Measurements from ENCODE around the gene OPN3.

The OPN3 gene

DNA sequence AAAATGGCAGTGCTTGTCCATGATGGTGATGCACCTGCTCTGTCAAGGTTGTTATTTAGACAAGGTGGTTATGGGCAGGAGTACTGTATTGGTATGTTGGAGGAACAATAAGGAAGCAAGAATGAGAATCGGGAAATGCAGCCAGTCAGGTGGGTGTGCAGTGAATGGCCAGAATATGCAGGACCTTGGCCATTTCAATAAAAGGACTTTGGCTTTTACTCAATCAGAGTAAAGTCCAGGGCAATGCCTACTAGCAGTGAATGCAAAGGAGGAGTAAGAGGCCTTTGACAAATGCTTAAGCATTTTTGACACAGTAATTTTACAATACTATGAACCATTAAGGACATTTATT, 2.4 kb upstream of the OPN3 start:
- H3K9me3 ChIP-seq (ENCODE audit: control insufficient read depth, low read length), result no peaks in the 10 kb centered on the region
- H4K8ac ChIP-seq (ENCODE audit: low read length), result no peak overlapping the region
- peaks cover 2% of the 10 kb centered on the region for H3K4me1 ChIP-seq (ENCODE audit: control insufficient read depth, insufficient read depth, low read depth, low read length)
- H3K4ac ChIP-seq (ENCODE audit: low read depth in 1 of 2, low read length in 2 of 2), result no peak overlapping the region
- H3K27ac ChIP-seq (ENCODE audit: low read length, poor library complexity, severe bottlenecking), result no peak overlapping the region
- H2BK15ac ChIP-seq (ENCODE audit: low read depth, poor library complexity, severe bottlenecking), result no peak overlapping the region
- no peak overlapping the region for H3K4me2 ChIP-seq (ENCODE audit: low read length, poor library complexity, severe bottlenecking)
- H3K27me3 ChIP-seq (ENCODE audit: control insufficient read depth in 1 of 2, insufficient read depth in 1 of 2, low read length in 2 of 2), result no peaks in the 10 kb centered on the region
- no peak overlapping the region for H3K4me3 ChIP-seq (ENCODE audit: insufficient read depth in 1 of 2, low read depth in 1 of 2, low read length in 2 of 2)
- no peak overlapping the region for H3K23ac ChIP-seq (ENCODE audit: low read length in 2 of 2)
- H3K9ac ChIP-seq (ENCODE audit: low read length), result no peak overlapping the region
- no peak overlapping the region for H3K18ac ChIP-seq (ENCODE audit: low read depth in 1 of 2, low read length in 2 of 2)
- no peak for DNase-seq
- H2AFZ ChIP-seq (ENCODE audit: low read depth, low read length), result no peak overlapping the region
- H4K91ac ChIP-seq (ENCODE audit: low read length), result no peak overlapping the region
- WGBS, result 95% methylated on average over 1 of the region's 1 CpG
- no peak overlapping the region for H2AK5ac ChIP-seq (ENCODE audit: low read length, severe bottlenecking)
- H3K79me1 ChIP-seq (replicated peaks; ENCODE audit: low read length, poor library complexity, severe bottlenecking), result no peaks in the 10 kb centered on the region
- no peaks in the 10 kb centered on the region for H3K36me3 ChIP-seq (ENCODE audit: control insufficient read depth in 1 of 2, insufficient read depth in 2 of 2, low read depth in 1 of 2, low read length in 2 of 2)
- no peak overlapping the region for H3K14ac ChIP-seq (ENCODE audit: low read length in 2 of 2)
- H2BK120ac ChIP-seq (ENCODE audit: low read depth, low read length), result no peak overlapping the region
- H2BK5ac ChIP-seq (ENCODE audit: low read depth, low read length, poor library complexity, severe bottlenecking), result no peak overlapping the region
- H2BK12ac ChIP-seq (ENCODE audit: low read length in 2 of 2), result no peak overlapping the region

DNA sequence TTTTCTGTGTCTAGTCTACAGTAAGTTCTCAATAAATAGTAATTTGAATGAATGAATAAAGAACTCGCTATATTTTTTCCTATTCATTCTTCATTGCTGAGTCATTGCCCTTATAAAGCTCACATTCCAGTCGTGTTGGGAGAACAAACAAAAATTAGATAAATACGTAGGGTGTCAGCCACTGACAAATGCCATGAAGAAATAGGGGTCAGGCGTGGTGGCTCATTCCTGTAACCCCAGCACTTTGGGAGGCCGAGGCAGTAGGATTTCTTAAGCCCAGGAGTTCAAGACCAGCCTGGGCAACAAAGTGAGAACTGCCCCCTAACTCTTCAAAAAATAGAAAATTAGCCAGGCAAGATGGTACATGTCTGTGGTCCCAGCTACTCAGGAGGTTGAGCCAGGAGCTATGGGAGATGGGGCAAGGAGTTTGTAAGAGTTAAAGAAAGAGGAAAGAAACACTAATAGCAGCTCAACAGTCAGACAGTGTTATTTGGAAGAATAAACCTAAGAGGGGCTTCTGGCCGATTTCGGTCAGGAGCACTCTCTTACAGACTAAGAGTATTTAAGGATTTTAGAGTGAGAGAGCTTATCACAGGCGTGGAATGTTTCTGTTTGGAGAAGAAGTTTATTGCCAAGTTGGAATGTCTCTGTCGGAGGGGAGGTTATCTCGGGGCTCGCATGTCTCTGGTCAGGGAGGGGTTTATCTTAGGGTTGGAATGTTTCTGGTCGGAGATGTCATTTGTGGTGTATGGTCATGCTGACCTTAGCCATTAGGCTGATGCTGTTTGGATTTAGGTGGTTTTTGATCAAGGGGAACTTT, 1.8 kb upstream of the OPN3 start:
- Histone ChIP-seq H2BK5ac (ENCODE audit: low read depth, low read length, poor library complexity, severe bottlenecking) (no peak overlapping the region), H3K4me3 (ENCODE audit: insufficient read depth in 1 of 2, low read depth in 1 of 2, low read length in 2 of 2) (no peak overlapping the region), H3K4me2 (ENCODE audit: low read length, poor library complexity, severe bottlenecking) (no peak overlapping the region), H3K36me3 (ENCODE audit: control insufficient read depth in 1 of 2, insufficient read depth in 2 of 2, low read depth in 1 of 2, low read length in 2 of 2) (no peaks in the 10 kb centered on the region), H3K9ac (ENCODE audit: low read length) (no peak overlapping the region), H2BK12ac (ENCODE audit: low read length in 2 of 2) (no peak overlapping the region), H3K9me3 (ENCODE audit: control insufficient read depth, low read length) (no peaks in the 10 kb centered on the region), H3K23ac (ENCODE audit: low read length in 2 of 2) (no peak overlapping the region), H4K8ac (ENCODE audit: low read length) (no peak overlapping the region), H3K4ac (ENCODE audit: low read depth in 1 of 2, low read length in 2 of 2) (peak overlapping the region in 1 of 2 experiments; percentile 6), H3K79me1 (replicated peaks; ENCODE audit: low read length, poor library complexity, severe bottlenecking) (no peaks in the 10 kb centered on the region), H2AK5ac (ENCODE audit: low read length, severe bottlenecking) (peak overlapping the region; percentile 38), H3K27ac (ENCODE audit: low read length, poor library complexity, severe bottlenecking) (peak overlapping the region; percentile 83), H2AFZ (ENCODE audit: low read depth, low read length) (no peak overlapping the region), H2BK15ac (ENCODE audit: low read depth, poor library complexity, severe bottlenecking) (no peak overlapping the region), H3K27me3 (ENCODE audit: control insufficient read depth in 1 of 2, insufficient read depth in 1 of 2, low read length in 2 of 2) (no peaks in the 10 kb centered on the region), H4K91ac (ENCODE audit: low read length) (no peak overlapping the region), H3K18ac (ENCODE audit: low read depth in 1 of 2, low read length in 2 of 2) (no peak overlapping the region), H2BK120ac (ENCODE audit: low read depth, low read length) (no peak overlapping the region), H3K14ac (ENCODE audit: low read length in 2 of 2) (no peak overlapping the region), H3K4me1 (ENCODE audit: control insufficient read depth, insufficient read depth, low read depth, low read length) (peaks cover 2% of the 10 kb centered on the region)
- WGBS, result 43% methylated on average over 11 of the region's 12 CpGs
- peak; percentile 82 for DNase-seq

DNA sequence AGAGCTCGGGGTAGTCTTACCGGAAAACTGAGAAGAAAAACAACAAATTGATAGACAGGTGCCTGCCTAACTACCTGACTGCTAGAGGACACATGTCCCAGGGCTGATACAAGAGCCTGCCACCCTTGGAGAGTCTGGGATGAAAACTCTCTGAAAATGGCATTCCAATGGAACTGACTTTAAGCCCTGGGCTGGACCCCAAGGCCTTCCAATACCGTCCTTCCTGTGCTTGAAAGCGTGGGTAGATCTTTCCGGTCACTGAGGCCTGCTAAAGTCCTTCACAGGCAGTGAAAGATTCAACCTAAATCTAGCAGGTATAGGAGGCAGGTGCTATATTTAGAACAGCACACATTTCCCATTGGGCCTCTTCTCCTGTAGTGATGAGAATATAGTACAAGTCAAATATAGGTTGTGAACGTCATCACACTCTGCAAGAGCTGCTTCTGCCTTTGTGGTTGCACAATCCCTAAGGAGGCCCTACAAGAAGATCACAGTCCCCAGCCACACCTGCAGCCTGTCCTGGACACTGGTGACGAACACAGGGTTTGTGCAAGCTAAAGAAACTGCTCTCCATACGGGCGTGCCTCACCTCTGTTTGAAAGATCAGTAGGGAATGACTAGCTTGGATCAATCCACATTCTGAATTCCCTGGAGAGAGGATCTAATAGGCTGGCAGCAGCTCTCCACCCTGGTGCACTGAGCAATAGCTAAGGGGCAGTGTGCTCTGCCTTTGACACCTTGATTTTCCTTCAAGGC, 876 bp upstream of the OPN3 start:
- no peak overlapping the region for H3K14ac ChIP-seq (ENCODE audit: low read length in 2 of 2)

DNA sequence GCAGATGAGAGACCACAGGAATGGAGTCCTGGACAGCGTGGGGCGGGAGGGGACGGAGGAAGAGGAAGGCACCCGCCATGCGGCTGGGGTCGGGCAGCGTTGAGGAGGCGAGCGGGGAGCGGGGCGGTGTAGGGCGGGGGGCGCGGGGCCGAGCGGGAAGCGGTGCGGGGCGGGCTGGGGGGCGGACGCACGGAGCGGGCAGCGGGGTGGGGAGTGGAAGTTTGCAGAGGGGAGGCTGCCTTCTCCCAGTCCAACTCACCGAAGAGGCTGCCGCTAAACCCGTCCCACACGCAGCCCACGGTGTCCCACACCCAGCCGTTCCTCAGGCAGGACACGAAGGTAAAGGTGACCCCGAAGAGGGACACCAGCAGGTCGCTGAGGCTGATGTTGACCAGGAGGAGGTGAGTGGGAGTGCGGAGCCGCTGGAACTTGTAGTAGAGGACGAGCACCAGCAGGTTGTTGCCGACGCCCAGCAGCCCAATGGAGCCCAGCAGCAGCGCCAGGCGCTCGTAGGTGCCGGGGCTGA, 483 bp downstream of the OPN3 start:
- H2AFZ ChIP-seq (ENCODE audit: low read depth, low read length), result peak overlapping the region; percentile 93
- peak overlapping the region; percentile 88 for H3K9ac ChIP-seq (ENCODE audit: low read length)
- 2% methylated on average over 21 of the region's 42 CpGs for WGBS

More for the DNA sequence above, 876 bp upstream of the OPN3 start:
- Histone ChIP-seq H3K9ac (ENCODE audit: low read length) (peak overlapping the region; percentile 55), H3K4me2 (ENCODE audit: low read length, poor library complexity, severe bottlenecking) (no peak overlapping the region), H3K27ac (ENCODE audit: low read length, poor library complexity, severe bottlenecking) (peak overlapping the region; percentile 49), H4K8ac (ENCODE audit: low read length) (peak overlapping the region; percentile 19), H2AK5ac (ENCODE audit: low read length, severe bottlenecking) (peak overlapping the region; percentile 44), H3K27me3 (ENCODE audit: control insufficient read depth in 1 of 2, insufficient read depth in 1 of 2, low read length in 2 of 2) (no peaks in the 10 kb centered on the region), H2BK15ac (ENCODE audit: low read depth, poor library complexity, severe bottlenecking) (no peak overlapping the region), H3K23ac (ENCODE audit: low read length in 2 of 2) (no peak overlapping the region), H2BK5ac (ENCODE audit: low read depth, low read length, poor library complexity, severe bottlenecking) (no peak overlapping the region), H3K18ac (ENCODE audit: low read depth in 1 of 2, low read length in 2 of 2) (no peak overlapping the region), H3K9me3 (ENCODE audit: control insufficient read depth, low read length) (no peaks in the 10 kb centered on the region), H3K4me1 (ENCODE audit: control insufficient read depth, insufficient read depth, low read depth, low read length) (peaks cover 3% of the 10 kb centered on the region), H2AFZ (ENCODE audit: low read depth, low read length) (no peak overlapping the region), H2BK12ac (ENCODE audit: low read length in 2 of 2) (peak overlapping the region in 1 of 2 experiments; percentile 57), H3K4me3 (ENCODE audit: insufficient read depth in 1 of 2, low read depth in 1 of 2, low read length in 2 of 2) (peak overlapping the region in 1 of 2 experiments; percentile 78), H4K91ac (ENCODE audit: low read length) (no peak overlapping the region), H3K4ac (ENCODE audit: low read depth in 1 of 2, low read length in 2 of 2) (no peak overlapping the region), H3K36me3 (ENCODE audit: control insufficient read depth in 1 of 2, insufficient read depth in 2 of 2, low read depth in 1 of 2, low read length in 2 of 2) (no peaks in the 10 kb centered on the region), H3K79me1 (replicated peaks; ENCODE audit: low read length, poor library complexity, severe bottlenecking) (no peaks in the 10 kb centered on the region), H2BK120ac (ENCODE audit: low read depth, low read length) (no peak overlapping the region)
- DNase-seq, result peak; percentile 58
- WGBS, result 99% methylated on average over 9 of the region's 9 CpGs

More for the DNA sequence above, 483 bp downstream of the OPN3 start:
- peaks cover 6% of the 10 kb centered on the region for H3K79me1 ChIP-seq (replicated peaks; ENCODE audit: low read length, poor library complexity, severe bottlenecking)
- H2BK5ac ChIP-seq (ENCODE audit: low read depth, low read length, poor library complexity, severe bottlenecking), result peak overlapping the region; percentile 47
- H3K36me3 ChIP-seq (ENCODE audit: control insufficient read depth in 1 of 2, insufficient read depth in 2 of 2, low read depth in 1 of 2, low read length in 2 of 2), result peaks cover 0 to 10% of the 10 kb centered on the region in 2 experiments
- H2BK15ac ChIP-seq (ENCODE audit: low read depth, poor library complexity, severe bottlenecking), result peak overlapping the region; percentile 19
- peak overlapping the region in 1 of 2 experiments; percentile 76 for H2BK12ac ChIP-seq (ENCODE audit: low read length in 2 of 2)
- H3K9me3 ChIP-seq (ENCODE audit: control insufficient read depth, low read length), result no peaks in the 10 kb centered on the region
- peak overlapping the region; percentile 65 for H3K27ac ChIP-seq (ENCODE audit: low read length, poor library complexity, severe bottlenecking)
- H3K4ac ChIP-seq (ENCODE audit: low read depth in 1 of 2, low read length in 2 of 2), result peak overlapping the region in 1 of 2 experiments; percentile 86
- peak overlapping the region in 1 of 2 experiments; percentile 97 for H3K14ac ChIP-seq (ENCODE audit: low read length in 2 of 2)
- peak overlapping the region; percentile 91 for H4K8ac ChIP-seq (ENCODE audit: low read length)
- H4K91ac ChIP-seq (ENCODE audit: low read length), result peak overlapping the region; percentile 31
- peak overlapping the region; percentile 69 for H2BK120ac ChIP-seq (ENCODE audit: low read depth, low read length)
- peak overlapping the region; percentile 80 to 99 for H3K4me3 ChIP-seq (ENCODE audit: insufficient read depth in 1 of 2, low read depth in 1 of 2, low read length in 2 of 2)
- H3K18ac ChIP-seq (ENCODE audit: low read depth in 1 of 2, low read length in 2 of 2), result peak overlapping the region; percentile 35 to 96
- peak; percentile 60 for DNase-seq
- H3K23ac ChIP-seq (ENCODE audit: low read length in 2 of 2), result peak overlapping the region in 1 of 2 experiments; percentile 98
- H3K27me3 ChIP-seq (ENCODE audit: control insufficient read depth in 1 of 2, insufficient read depth in 1 of 2, low read length in 2 of 2), result no peaks in the 10 kb centered on the region
- no peak overlapping the region for H2AK5ac ChIP-seq (ENCODE audit: low read length, severe bottlenecking)
- peaks cover 3% of the 10 kb centered on the region for H3K4me1 ChIP-seq (ENCODE audit: control insufficient read depth, insufficient read depth, low read depth, low read length)
- peak overlapping the region; percentile 58 for H3K4me2 ChIP-seq (ENCODE audit: low read length, poor library complexity, severe bottlenecking)

All from mesenchymal stem cell (in vitro differentiated cells and primary cell).